ENCODE results near the gene RACK1. TPM values are rescaled to one million over a fixed set of nuclear protein-coding genes. Genes with fewer than 3 reads are reported as not detected.

The RACK1 gene
- total and polyA plus RNA-seq, 2 of the 13 experiments (the other 11 are each of a cell fraction or from before 2014, with no cell fraction given), result 2,514 to 6,141 TPM

- TF ChIP-seq PREB (CRISPR knock-in tag; IDR thresholded peaks at IDR 0.05) (no peak), NR2F2 (IDR thresholded peaks at IDR 0.05; ENCODE audit: borderline replicate concordance, low read depth) (no peak), GLMP (CRISPR knock-in tag; IDR thresholded peaks at IDR 0.05; ENCODE audit: borderline replicate concordance) (no peak; the same call in 1 of the 2 replicates), TRIM22 (IDR thresholded peaks at IDR 0.05) (no peak), CCAR2 (optimal IDR thresholded peaks at IDR 0.05; ENCODE audit: low read depth, low read length) (no peak), ZNF224 (CRISPR knock-in tag; IDR thresholded peaks at IDR 0.05) (peak; percentile 93), ZNF143 (CRISPR knock-in tag; IDR thresholded peaks at IDR 0.05) (peak; percentile 11; the same call in 1 of the 2 replicates), KDM5A (IDR thresholded peaks at IDR 0.05; ENCODE audit: borderline replicate concordance, low read length) (no peak), FUBP1 (CRISPR knock-in tag; IDR thresholded peaks at IDR 0.05; ENCODE audit: borderline replicate concordance) (no peak), ZEB1 (IDR thresholded peaks at IDR 0.05; ENCODE audit: insufficient replicate concordance, low read depth) (no peak), MNT (IDR thresholded peaks at IDR 0.05) (peak; percentile 37; the same call in 1 of the 2 replicates), ZNF703 (CRISPR knock-in tag; IDR thresholded peaks at IDR 0.05; ENCODE audit: borderline replicate concordance) (no peak; the same call in 1 of the 2 replicates), ZNF441 (CRISPR knock-in tag; IDR thresholded peaks at IDR 0.05; ENCODE audit: borderline replicate concordance) (no peak), ZNF512B (CRISPR knock-in tag; IDR thresholded peaks at IDR 0.05; ENCODE audit: borderline replicate concordance) (no peak), ZFP90 (CRISPR knock-in tag; IDR thresholded peaks at IDR 0.05; ENCODE audit: borderline replicate concordance) (no peak), ZNF33A (CRISPR knock-in tag; IDR thresholded peaks at IDR 0.05; ENCODE audit: borderline replicate concordance) (no peak), TEAD2 (CRISPR knock-in tag; IDR thresholded peaks at IDR 0.05) (no peak), ZNF547 (CRISPR knock-in tag; IDR thresholded peaks at IDR 0.05) (peak; percentile 85; the same call in 1 of the 2 replicates)
These were observed 21.7 kb downstream of the RACK1 start (continued) for GRCh38 chr5:181221792-181222629.

All from HepG2 (cell line).